ENCODE measurements around the gene DACT3. TPM values are rescaled to one million over a fixed set of nuclear protein-coding genes. Genes with fewer than 3 reads are reported as not detected.

DACT3 gene
- total and polyA plus RNA-seq, 2 experiments from 2014 or later: 0.78 to 2.6 TPM

DNA sequence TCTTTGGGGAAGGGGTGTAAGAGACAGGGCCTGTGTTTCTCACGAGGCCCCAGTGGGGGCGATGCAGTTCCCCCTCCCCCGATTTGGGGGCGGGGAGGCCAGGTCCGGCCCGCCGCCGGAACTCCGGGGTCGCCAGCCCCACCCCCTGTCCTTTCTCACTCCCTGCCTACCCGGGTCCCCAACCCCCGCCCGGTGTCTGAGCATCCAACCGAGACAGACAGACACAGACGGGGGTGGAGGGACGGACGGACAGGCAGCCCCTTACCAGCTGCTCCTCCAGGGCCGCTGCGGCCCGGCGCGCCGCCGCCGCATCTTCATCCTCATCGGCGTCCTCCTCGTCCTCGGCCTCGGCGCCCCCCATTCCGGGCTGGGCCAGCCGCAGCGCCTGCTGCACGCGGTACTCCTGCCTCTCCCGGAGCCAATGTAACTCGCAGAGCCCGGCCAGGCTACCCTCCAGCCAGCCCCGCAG lies 397 bp downstream of the DACT3 start:
- no peak for TF ChIP-seq POLR2AphosphoS5 (IDR thresholded peaks at IDR 0.05; ENCODE audit: low read depth)
- TF ChIP-seq, protein P1, sequence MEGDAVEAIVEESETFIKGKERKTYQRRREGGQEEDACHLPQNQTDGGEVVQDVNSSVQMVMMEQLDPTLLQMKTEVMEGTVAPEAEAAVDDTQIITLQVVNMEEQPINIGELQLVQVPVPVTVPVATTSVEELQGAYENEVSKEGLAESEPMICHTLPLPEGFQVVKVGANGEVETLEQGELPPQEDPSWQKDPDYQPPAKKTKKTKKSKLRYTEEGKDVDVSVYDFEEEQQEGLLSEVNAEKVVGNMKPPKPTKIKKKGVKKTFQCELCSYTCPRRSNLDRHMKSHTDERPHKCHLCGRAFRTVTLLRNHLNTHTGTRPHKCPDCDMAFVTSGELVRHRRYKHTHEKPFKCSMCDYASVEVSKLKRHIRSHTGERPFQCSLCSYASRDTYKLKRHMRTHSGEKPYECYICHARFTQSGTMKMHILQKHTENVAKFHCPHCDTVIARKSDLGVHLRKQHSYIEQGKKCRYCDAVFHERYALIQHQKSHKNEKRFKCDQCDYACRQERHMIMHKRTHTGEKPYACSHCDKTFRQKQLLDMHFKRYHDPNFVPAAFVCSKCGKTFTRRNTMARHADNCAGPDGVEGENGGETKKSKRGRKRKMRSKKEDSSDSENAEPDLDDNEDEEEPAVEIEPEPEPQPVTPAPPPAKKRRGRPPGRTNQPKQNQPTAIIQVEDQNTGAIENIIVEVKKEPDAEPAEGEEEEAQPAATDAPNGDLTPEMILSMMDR (conservative IDR thresholded peaks at IDR 0.05; ENCODE audit: low read depth in 2 of 2): no peak
- no peak for TF ChIP-seq EZH2 (IDR thresholded peaks at IDR 0.05; ENCODE audit: low read depth, unreplicated experiment)
- TF ChIP-seq ZNF114 (CRISPR knock-in tag; IDR thresholded peaks at IDR 0.05): no peak
- TF ChIP-seq EZH2phosphoT487 (IDR thresholded peaks at IDR 0.05; ENCODE audit: unreplicated experiment): no peak
- TF ChIP-seq ZNF331 (CRISPR knock-in tag; IDR thresholded peaks at IDR 0.05; ENCODE audit: low read depth): no peak
- TF ChIP-seq, protein P2, sequence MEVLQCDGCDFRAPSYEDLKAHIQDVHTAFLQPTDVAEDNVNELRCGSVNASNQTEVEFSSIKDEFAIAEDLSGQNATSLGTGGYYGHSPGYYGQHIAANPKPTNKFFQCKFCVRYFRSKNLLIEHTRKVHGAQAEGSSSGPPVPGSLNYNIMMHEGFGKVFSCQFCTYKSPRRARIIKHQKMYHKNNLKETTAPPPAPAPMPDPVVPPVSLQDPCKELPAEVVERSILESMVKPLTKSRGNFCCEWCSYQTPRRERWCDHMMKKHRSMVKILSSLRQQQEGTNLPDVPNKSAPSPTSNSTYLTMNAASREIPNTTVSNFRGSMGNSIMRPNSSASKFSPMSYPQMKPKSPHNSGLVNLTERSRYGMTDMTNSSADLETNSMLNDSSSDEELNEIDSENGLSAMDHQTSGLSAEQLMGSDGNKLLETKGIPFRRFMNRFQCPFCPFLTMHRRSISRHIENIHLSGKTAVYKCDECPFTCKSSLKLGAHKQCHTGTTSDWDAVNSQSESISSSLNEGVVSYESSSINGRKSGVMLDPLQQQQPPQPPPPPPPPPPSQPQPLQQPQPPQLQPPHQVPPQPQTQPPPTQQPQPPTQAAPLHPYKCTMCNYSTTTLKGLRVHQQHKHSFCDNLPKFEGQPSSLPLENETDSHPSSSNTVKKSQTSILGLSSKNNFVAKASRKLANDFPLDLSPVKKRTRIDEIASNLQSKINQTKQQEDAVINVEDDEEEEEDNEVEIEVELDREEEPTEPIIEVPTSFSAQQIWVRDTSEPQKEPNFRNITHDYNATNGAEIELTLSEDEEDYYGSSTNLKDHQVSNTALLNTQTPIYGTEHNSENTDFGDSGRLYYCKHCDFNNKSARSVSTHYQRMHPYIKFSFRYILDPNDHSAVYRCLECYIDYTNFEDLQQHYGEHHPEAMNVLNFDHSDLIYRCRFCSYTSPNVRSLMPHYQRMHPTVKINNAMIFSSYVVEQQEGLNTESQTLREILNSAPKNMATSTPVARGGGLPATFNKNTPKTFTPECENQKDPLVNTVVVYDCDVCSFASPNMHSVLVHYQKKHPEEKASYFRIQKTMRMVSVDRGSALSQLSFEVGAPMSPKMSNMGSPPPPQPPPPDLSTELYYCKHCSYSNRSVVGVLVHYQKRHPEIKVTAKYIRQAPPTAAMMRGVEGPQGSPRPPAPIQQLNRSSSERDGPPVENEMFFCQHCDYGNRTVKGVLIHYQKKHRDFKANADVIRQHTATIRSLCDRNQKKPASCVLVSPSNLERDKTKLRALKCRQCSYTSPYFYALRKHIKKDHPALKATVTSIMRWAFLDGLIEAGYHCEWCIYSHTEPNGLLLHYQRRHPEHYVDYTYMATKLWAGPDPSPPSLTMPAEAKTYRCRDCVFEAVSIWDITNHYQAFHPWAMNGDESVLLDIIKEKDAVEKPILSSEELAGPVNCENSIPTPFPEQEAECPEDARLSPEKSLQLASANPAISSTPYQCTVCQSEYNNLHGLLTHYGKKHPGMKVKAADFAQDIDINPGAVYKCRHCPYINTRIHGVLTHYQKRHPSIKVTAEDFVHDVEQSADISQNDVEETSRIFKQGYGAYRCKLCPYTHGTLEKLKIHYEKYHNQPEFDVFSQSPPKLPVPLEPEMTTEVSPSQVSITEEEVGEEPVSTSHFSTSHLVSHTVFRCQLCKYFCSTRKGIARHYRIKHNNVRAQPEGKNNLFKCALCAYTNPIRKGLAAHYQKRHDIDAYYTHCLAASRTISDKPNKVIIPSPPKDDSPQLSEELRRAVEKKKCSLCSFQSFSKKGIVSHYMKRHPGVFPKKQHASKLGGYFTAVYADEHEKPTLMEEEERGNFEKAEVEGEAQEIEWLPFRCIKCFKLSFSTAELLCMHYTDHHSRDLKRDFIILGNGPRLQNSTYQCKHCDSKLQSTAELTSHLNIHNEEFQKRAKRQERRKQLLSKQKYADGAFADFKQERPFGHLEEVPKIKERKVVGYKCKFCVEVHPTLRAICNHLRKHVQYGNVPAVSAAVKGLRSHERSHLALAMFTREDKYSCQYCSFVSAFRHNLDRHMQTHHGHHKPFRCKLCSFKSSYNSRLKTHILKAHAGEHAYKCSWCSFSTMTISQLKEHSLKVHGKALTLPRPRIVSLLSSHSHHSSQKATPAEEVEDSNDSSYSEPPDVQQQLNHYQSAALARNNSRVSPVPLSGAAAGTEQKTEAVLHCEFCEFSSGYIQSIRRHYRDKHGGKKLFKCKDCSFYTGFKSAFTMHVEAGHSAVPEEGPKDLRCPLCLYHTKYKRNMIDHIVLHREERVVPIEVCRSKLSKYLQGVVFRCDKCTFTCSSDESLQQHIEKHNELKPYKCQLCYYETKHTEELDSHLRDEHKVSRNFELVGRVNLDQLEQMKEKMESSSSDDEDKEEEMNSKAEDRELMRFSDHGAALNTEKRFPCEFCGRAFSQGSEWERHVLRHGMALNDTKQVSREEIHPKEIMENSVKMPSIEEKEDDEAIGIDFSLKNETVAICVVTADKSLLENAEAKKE (CRISPR knock-in tag; IDR thresholded peaks at IDR 0.05): no peak
- no peak for TF ChIP-seq JUNB (IDR thresholded peaks at IDR 0.05; ENCODE audit: unreplicated experiment)
- no peak for TF ChIP-seq STAT1 (IDR thresholded peaks at IDR 0.05; ENCODE audit: unreplicated experiment)
- TF ChIP-seq, protein P3, sequence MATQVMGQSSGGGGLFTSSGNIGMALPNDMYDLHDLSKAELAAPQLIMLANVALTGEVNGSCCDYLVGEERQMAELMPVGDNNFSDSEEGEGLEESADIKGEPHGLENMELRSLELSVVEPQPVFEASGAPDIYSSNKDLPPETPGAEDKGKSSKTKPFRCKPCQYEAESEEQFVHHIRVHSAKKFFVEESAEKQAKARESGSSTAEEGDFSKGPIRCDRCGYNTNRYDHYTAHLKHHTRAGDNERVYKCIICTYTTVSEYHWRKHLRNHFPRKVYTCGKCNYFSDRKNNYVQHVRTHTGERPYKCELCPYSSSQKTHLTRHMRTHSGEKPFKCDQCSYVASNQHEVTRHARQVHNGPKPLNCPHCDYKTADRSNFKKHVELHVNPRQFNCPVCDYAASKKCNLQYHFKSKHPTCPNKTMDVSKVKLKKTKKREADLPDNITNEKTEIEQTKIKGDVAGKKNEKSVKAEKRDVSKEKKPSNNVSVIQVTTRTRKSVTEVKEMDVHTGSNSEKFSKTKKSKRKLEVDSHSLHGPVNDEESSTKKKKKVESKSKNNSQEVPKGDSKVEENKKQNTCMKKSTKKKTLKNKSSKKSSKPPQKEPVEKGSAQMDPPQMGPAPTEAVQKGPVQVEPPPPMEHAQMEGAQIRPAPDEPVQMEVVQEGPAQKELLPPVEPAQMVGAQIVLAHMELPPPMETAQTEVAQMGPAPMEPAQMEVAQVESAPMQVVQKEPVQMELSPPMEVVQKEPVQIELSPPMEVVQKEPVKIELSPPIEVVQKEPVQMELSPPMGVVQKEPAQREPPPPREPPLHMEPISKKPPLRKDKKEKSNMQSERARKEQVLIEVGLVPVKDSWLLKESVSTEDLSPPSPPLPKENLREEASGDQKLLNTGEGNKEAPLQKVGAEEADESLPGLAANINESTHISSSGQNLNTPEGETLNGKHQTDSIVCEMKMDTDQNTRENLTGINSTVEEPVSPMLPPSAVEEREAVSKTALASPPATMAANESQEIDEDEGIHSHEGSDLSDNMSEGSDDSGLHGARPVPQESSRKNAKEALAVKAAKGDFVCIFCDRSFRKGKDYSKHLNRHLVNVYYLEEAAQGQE (IDR thresholded peaks at IDR 0.05; ENCODE audit: unreplicated experiment): no peak
- TF ChIP-seq, protein P4, sequence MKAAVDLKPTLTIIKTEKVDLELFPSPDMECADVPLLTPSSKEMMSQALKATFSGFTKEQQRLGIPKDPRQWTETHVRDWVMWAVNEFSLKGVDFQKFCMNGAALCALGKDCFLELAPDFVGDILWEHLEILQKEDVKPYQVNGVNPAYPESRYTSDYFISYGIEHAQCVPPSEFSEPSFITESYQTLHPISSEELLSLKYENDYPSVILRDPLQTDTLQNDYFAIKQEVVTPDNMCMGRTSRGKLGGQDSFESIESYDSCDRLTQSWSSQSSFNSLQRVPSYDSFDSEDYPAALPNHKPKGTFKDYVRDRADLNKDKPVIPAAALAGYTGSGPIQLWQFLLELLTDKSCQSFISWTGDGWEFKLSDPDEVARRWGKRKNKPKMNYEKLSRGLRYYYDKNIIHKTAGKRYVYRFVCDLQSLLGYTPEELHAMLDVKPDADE (IDR thresholded peaks at IDR 0.05): no peak
- TF ChIP-seq NANOG (IDR thresholded peaks at IDR 0.05; ENCODE audit: borderline replicate concordance): no peak
- no peak for TF ChIP-seq CREB1 (CRISPR knock-in tag; IDR thresholded peaks at IDR 0.05; ENCODE audit: low read depth)
- Histone ChIP-seq H3K9me2 (ENCODE audit: insufficient read depth) (no peaks in the 10 kb centered on the region), H3F3A (replicated peaks; ENCODE audit: low read depth) (peaks cover 11% of the 10 kb centered on the region), H3K4me1 (ENCODE audit: insufficient read depth) (peaks cover 19% of the 10 kb centered on the region), H3K27ac (ENCODE audit: low read depth) (no peak overlapping the region), H2AFZ (0 out of 2 replicates have a peak overlapping the region, but pooled peaks have one; percentile 90), H4K20me1 (replicated peaks; ENCODE audit: insufficient read depth) (no peaks in the 10 kb centered on the region), H3K4me2 (peak overlapping the region; percentile 96), H3K79me2 (replicated peaks; ENCODE audit: insufficient read depth) (no peaks in the 10 kb centered on the region), H3K27me3 (ENCODE audit: insufficient read depth) (peaks cover 30% of the 10 kb centered on the region), H3K4me3 (peak overlapping the region; percentile 82), H3K36me3 (ENCODE audit: insufficient read depth) (no peaks in the 10 kb centered on the region)
- Mint-ChIP-seq H3K9me3 (no peaks in the 10 kb centered on the region; the same call in 1 of the 3 replicates), H3K27ac (no peak overlapping the region), H3K36me3 (ENCODE audit: low read depth) (no peaks in the 10 kb centered on the region; the same call in 2 of the 3 replicates), H3K4me1 (peaks cover 21% of the 10 kb centered on the region), H3K27me3 (ENCODE audit: insufficient read depth, low read depth, poor library complexity) (peaks cover 26% of the 10 kb centered on the region), H3K4me3 (peak overlapping the region; percentile 76)
- DNase-seq (ENCODE audit: low spot score) (peak; percentile 40), ATAC-seq (peak; percentile 1; the same call in 2 of the 3 replicates)

Measured in GM23338 (cell line).